T-helper 2 cell treated with Interferon-gamma antibody and Interleukin-4, amounts not matched to agents 5 μg/mL and 100 μg/mL, for 36 hours (primary cell): Measurements from ENCODE around the gene ZNF3.

Source experiments
- DNase-seq: peaks from one replicate; pipeline ENCODE4 v3.0.0; 2021; ENCODE audit warnings: low spot score
- H3K27ac Mint-ChIP-seq: one replicate; pipeline ENCODE4 v1.8.0; 2021; ENCODE audit warnings: mild to moderate bottlenecking, mixed read lengths
- H3K27me3 Mint-ChIP-seq: one replicate; pipeline ENCODE4 v1.8.0; 2021; ENCODE audit warnings: low read depth, mixed read lengths
- H3K36me3 Mint-ChIP-seq: one replicate; pipeline ENCODE4 v1.8.0; 2021; ENCODE audit warnings: low read depth, mixed read lengths
- H3K4me1 Mint-ChIP-seq: one replicate; pipeline ENCODE4 v1.8.0; 2021; ENCODE audit warnings: low read depth, mixed read lengths
- H3K4me3 Mint-ChIP-seq: one replicate; pipeline ENCODE4 v1.8.0; 2022; ENCODE audit warnings: mild to moderate bottlenecking, moderate library complexity, mixed read lengths
- H3K9me3 Mint-ChIP-seq: one replicate; pipeline ENCODE4 v1.8.0; 2021; ENCODE audit warnings: mixed read lengths

The ZNF3 gene

GRCh38 chr7:100035876-100036275 is 45.6 kb downstream of the ZNF3 start:
- H3K27ac Mint-ChIP-seq: no peak overlapping the region
- no peaks in the 10 kb centered on the region for H3K27me3 Mint-ChIP-seq
- no peaks in the 10 kb centered on the region for H3K9me3 Mint-ChIP-seq
- peaks cover 55% of the 10 kb centered on the region for H3K36me3 Mint-ChIP-seq
- no peak overlapping the region for H3K4me3 Mint-ChIP-seq
- no peak for DNase-seq
- peaks cover 8% of the 10 kb centered on the region for H3K4me1 Mint-ChIP-seq

GRCh38 chr7:100034871-100035510 is 46.5 kb downstream of the ZNF3 start:
- peaks cover 3% of the 10 kb centered on the region for H3K4me1 Mint-ChIP-seq
- no peaks in the 10 kb centered on the region for H3K27me3 Mint-ChIP-seq
- peaks cover 62% of the 10 kb centered on the region for H3K36me3 Mint-ChIP-seq
- no peak for DNase-seq
- H3K9me3 Mint-ChIP-seq: no peaks in the 10 kb centered on the region
- H3K27ac Mint-ChIP-seq: no peak overlapping the region
- no peak overlapping the region for H3K4me3 Mint-ChIP-seq

GRCh38 chr7:100033526-100033925 is 48.0 kb downstream of the ZNF3 start:
- H3K27ac Mint-ChIP-seq: no peak overlapping the region
- peaks cover 65% of the 10 kb centered on the region for H3K36me3 Mint-ChIP-seq
- H3K9me3 Mint-ChIP-seq: no peaks in the 10 kb centered on the region

GRCh38 chr7:100029596-100029995 is 51.9 kb downstream of the ZNF3 start:
- Mint-ChIP-seq H3K36me3 (peaks cover 56% of the 10 kb centered on the region), H3K27ac (no peak overlapping the region), H3K4me3 (no peak overlapping the region), H3K4me1 (peaks cover 3% of the 10 kb centered on the region), H3K27me3 (no peaks in the 10 kb centered on the region), H3K9me3 (no peaks in the 10 kb centered on the region)
- no peak for DNase-seq

More at GRCh38 chr7:100033526-100033925, 48.0 kb downstream of the ZNF3 start:
- no peak overlapping the region for H3K4me3 Mint-ChIP-seq
- H3K4me1 Mint-ChIP-seq: peaks cover 3% of the 10 kb centered on the region
- no peaks in the 10 kb centered on the region for H3K27me3 Mint-ChIP-seq
- DNase-seq: no peak

- DNase-seq: no peak
- Mint-ChIP-seq H3K9me3 (no peaks in the 10 kb centered on the region), H3K27ac (no peak overlapping the region), H3K4me1 (peaks cover under 1% of the 10 kb centered on the region), H3K27me3 (no peaks in the 10 kb centered on the region), H3K36me3 (peaks cover 56% of the 10 kb centered on the region), H3K4me3 (no peak overlapping the region)
Measured at GRCh38 chr7:100027197-100027596, 54.3 kb downstream of the ZNF3 start.

GRCh38 chr7:100024020-100024619 is 57.4 kb downstream of the ZNF3 start:
- peaks cover 41% of the 10 kb centered on the region for H3K36me3 Mint-ChIP-seq
- no peak overlapping the region for H3K27ac Mint-ChIP-seq
- DNase-seq: no peak
- H3K27me3 Mint-ChIP-seq: no peaks in the 10 kb centered on the region
- no peaks in the 10 kb centered on the region for H3K9me3 Mint-ChIP-seq
- no peak overlapping the region for H3K4me3 Mint-ChIP-seq
- peaks cover 3% of the 10 kb centered on the region for H3K4me1 Mint-ChIP-seq

- H3K4me1 Mint-ChIP-seq: peaks cover 3% of the 10 kb centered on the region
- no peak overlapping the region for H3K4me3 Mint-ChIP-seq
- DNase-seq: no peak
- H3K27me3 Mint-ChIP-seq: no peaks in the 10 kb centered on the region
- H3K9me3 Mint-ChIP-seq: no peaks in the 10 kb centered on the region
- H3K27ac Mint-ChIP-seq: no peak overlapping the region
- peaks cover 41% of the 10 kb centered on the region for H3K36me3 Mint-ChIP-seq
Measured at GRCh38 chr7:100023526-100023925, 58.0 kb downstream of the ZNF3 start.

- Mint-ChIP-seq H3K36me3 (peaks cover 41% of the 10 kb centered on the region), H3K27ac (no peak overlapping the region), H3K9me3 (no peaks in the 10 kb centered on the region), H3K4me3 (no peak overlapping the region), H3K27me3 (no peaks in the 10 kb centered on the region), H3K4me1 (peaks cover 7% of the 10 kb centered on the region)
- no peak for DNase-seq
Measured at GRCh38 chr7:100022621-100023020, 58.9 kb downstream of the ZNF3 start.

- DNase-seq: no peak
- Mint-ChIP-seq H3K9me3 (no peaks in the 10 kb centered on the region), H3K27me3 (no peaks in the 10 kb centered on the region), H3K36me3 (peaks cover 41% of the 10 kb centered on the region), H3K4me1 (peaks cover 17% of the 10 kb centered on the region), H3K27ac (no peak overlapping the region), H3K4me3 (no peak overlapping the region)
Measured at GRCh38 chr7:100021297-100021696, 60.2 kb downstream of the ZNF3 start.
